Neural progenitor cell (in vitro differentiated cells): Measurements from ENCODE around the gene IFT81. TPM values are rescaled to one million over a fixed set of nuclear protein-coding genes. Genes with fewer than 3 reads are reported as not detected.
A peak's percentile ranks its signal among the peaks of the same experiment; 100 is the strongest.

Experiments
- DNase-seq: peaks from one replicate; pipeline ENCODE4 v3.0.0-alpha.2; 2016; ENCODE audit warnings: low spot score
- H2AFZ ChIP-seq: fragments of 200-600 bp; sonication (generic); replicated peaks from 2 replicates; pipeline ENCODE4 v1.6.1; 2016; ENCODE audit warnings: antibody characterized with exemption
- H3F3A ChIP-seq: fragments of 200-600 bp; sonication (generic); 2 replicates; pipeline ENCODE4 v1.6.1; 2016; ENCODE audit warnings: antibody characterized with exemption, low read depth
- H3K27ac ChIP-seq: fragments of 200-600 bp; sonication (generic); 2 replicates; pipeline ENCODE4 v1.5.1; 2016; ENCODE audit warnings: mild to moderate bottlenecking
- H3K27me3 ChIP-seq: fragments of 200-600 bp; sonication (generic); 2 replicates; pipeline ENCODE4 v1.6.1; 2016; ENCODE audit warnings: mild to moderate bottlenecking, moderate library complexity
- H3K36me3 ChIP-seq: fragments of 200-600 bp; sonication (generic); 2 replicates; pipeline ENCODE4 v1.5.1; 2016
- H3K4me1 ChIP-seq: fragments of 200-600 bp; sonication (generic); 2 replicates; pipeline ENCODE4 v1.6.1; 2016; ENCODE audit warnings: mixed run types
- H3K4me2 ChIP-seq: fragments of 200-600 bp; sonication (generic); 2 replicates; pipeline ENCODE4 v1.6.1; 2016
- H3K4me3 ChIP-seq: fragments of 200-600 bp; sonication (generic); 2 replicates; pipeline ENCODE4 v1.5.1; 2016
- H3K79me2 ChIP-seq: fragments of 200-600 bp; sonication (generic); 2 replicates; pipeline ENCODE4 v1.6.1; 2016; ENCODE audit warnings: low read depth
- H3K9ac ChIP-seq: fragments of 200-600 bp; sonication (generic); 2 replicates; pipeline ENCODE4 v1.6.1; 2016
- H3K9me3 ChIP-seq: fragments of 200-600 bp; sonication (generic); 2 replicates; pipeline ENCODE4 v1.5.1; 2016; ENCODE audit warnings: low read depth
- H4K20me1 ChIP-seq: fragments of 200-600 bp; sonication (generic); 2 replicates; pipeline ENCODE4 v1.6.1; 2016; ENCODE audit warnings: low read depth
- H3K27ac Mint-ChIP-seq: 3 replicates; pipeline ENCODE4 v1.8.0; 2021; ENCODE audit warnings: mixed read lengths
- H3K27me3 Mint-ChIP-seq: 2 replicates; pipeline ENCODE4 v1.8.0; 2022; ENCODE audit warnings: low read depth, mild to moderate bottlenecking, inconsistent platforms, moderate library complexity, mixed read lengths; ENCODE audit not compliant: insufficient read depth
- H3K36me3 Mint-ChIP-seq: 3 replicates; pipeline ENCODE4 v1.8.0; 2021; ENCODE audit warnings: mixed read lengths
- H3K4me1 Mint-ChIP-seq: 3 replicates; pipeline ENCODE4 v1.8.0; 2021; ENCODE audit warnings: mixed read lengths
- H3K4me3 Mint-ChIP-seq: 3 replicates; pipeline ENCODE4 v1.8.0; 2021; ENCODE audit warnings: mild to moderate bottlenecking, moderate library complexity, mixed read lengths
- H3K9me3 Mint-ChIP-seq: 3 replicates; pipeline ENCODE4 v1.8.0; 2020; ENCODE audit warnings: mixed read lengths
- CTCF ChIP-seq: fragments of 200-600 bp; sonication (generic); IDR thresholded peaks from 2 replicates; pipeline ENCODE4 v1.5.1; 2017; ENCODE audit warnings: antibody characterized with exemption, mild to moderate bottlenecking
- EZH2 ChIP-seq: fragments of 200-600 bp; sonication (generic); IDR thresholded peaks from 2 replicates; pipeline ENCODE4 v1.6.1; 2017; ENCODE audit warnings: antibody characterized with exemption, mild to moderate bottlenecking, moderate library complexity
- EZH2phosphoT487 ChIP-seq: fragments of 200-600 bp; sonication (generic); IDR thresholded peaks from 2 replicates; pipeline ENCODE4 v1.6.1; 2017; ENCODE audit warnings: antibody characterized with exemption
- total RNA-seq: library from RNA; depleted of rRNA; stranded (reverse); fragments of >200 nt; gene quantifications from 2 replicates; pipeline ENCODE4 v1.2.3, GENCODE V29; 2015; ENCODE audit warnings: low replicate concordance

The IFT81 gene
- total RNA-seq, 1 donor from 2014 or later: 73.8 TPM

DNA sequence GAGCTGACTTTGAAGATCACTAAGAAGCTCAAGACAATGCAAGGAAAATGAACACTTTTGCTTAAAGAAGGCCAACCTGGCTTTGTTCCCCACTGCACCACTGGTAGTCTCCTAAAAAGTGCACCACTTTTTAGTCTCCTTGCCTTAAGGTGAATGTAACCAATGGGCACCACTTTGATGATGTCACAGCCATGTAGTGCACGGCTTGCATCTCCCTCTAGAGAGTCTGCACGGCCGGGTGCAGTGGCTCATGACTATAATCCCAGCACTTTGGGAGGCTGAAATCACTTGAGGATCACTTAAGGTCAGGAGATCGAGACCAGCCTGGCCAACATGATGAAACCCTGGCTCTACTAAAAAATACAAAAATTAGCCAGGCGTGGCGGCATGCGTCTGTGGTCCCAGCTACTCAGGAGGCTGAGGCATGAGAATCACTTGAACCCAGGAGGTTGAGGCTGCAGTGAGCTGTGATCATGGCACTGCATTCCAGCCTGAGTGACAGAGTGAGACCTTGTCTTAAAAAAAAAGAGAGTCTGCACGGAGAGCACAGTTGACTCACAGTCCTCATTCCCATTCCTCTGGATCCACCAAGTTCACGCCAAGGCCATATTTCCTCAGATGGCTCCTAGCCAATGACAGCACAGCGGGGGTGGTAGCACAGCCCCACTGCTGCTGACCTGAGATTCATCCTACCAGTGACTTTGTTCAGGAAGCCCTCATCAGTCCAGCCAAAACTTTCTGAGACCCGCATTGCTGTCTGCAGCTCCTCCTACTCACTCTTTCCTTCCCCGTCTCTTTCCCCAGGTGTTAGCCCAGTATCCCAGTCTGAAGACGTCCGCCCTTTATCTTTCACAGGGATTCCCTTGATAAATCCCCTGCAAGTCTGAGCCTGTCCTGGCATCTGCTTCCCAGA, 16.5 kb upstream of the IFT81 start:
- no peak overlapping the region for H3K9ac ChIP-seq
- H3K9me3 Mint-ChIP-seq: no peaks in the 10 kb centered on the region
- DNase-seq: no peak
- H2AFZ ChIP-seq: no peak overlapping the region
- no peak overlapping the region for H3K4me2 ChIP-seq
- H3K36me3 Mint-ChIP-seq: no peaks in the 10 kb centered on the region
- no peaks in the 10 kb centered on the region for H3K27me3 ChIP-seq
- H3K79me2 ChIP-seq: no peaks in the 10 kb centered on the region
- no peaks in the 10 kb centered on the region for H3K36me3 ChIP-seq
- H3K9me3 ChIP-seq: no peaks in the 10 kb centered on the region
- H3K27ac ChIP-seq: no peak overlapping the region
- no peaks in the 10 kb centered on the region for H4K20me1 ChIP-seq
- H3K4me1 ChIP-seq: peaks cover 8% of the 10 kb centered on the region
- no peak overlapping the region for H3K4me3 ChIP-seq
- H3K4me3 Mint-ChIP-seq: no peak overlapping the region
- H3K27me3 Mint-ChIP-seq: peaks cover 7% of the 10 kb centered on the region
- no peaks in the 10 kb centered on the region for H3F3A ChIP-seq
- H3K27ac Mint-ChIP-seq: peak overlapping the region; percentile 50
- H3K4me1 Mint-ChIP-seq: peaks cover 29% of the 10 kb centered on the region
- TF ChIP-seq EZH2phosphoT487: no peak
- no peak for TF ChIP-seq CTCF
- TF ChIP-seq EZH2: no peak

DNA sequence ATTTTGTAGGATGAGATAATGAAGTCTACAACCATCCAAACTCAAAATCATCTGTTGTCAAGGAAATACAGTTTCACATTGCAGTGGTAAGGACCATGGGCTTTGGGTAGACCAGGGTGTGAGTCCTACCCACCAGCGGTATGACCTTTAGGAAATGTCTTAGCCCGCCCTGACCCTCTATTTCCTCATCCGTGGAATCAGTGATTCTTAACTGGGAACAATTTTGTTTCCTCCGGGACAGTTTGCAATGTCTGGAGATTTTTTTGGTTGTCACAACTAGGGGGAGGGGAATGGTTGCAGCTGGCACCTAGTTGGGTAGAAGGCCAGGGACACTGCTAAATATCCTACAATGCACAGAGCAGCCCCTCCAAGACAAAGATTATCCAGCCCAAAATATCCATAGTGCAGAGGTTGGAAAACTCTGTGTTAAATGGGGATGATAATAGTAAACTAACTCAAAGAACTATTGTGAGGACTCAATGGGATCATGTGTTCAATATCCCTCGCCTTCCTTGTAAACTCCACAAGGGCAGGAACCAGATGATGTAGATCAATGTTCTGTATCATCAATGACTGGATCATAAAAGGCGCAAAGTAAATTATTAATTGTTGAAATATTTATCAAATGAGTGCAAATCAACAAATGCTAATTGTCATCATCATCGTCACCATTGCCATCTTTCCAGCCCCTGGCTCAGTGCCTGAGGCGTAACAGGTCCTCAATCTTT, 15.7 kb upstream of the IFT81 start:
- H3K9me3 ChIP-seq: no peaks in the 10 kb centered on the region
- H2AFZ ChIP-seq: no peak overlapping the region
- Mint-ChIP-seq H3K36me3 (no peaks in the 10 kb centered on the region), H3K27ac (peak overlapping the region; percentile 94), H3K4me1 (peaks cover 29% of the 10 kb centered on the region), H3K27me3 (peaks cover 7% of the 10 kb centered on the region), H3K4me3 (no peak overlapping the region), H3K9me3 (no peaks in the 10 kb centered on the region)
- TF ChIP-seq CTCF: no peak
- H3K9ac ChIP-seq: no peak overlapping the region
- peaks cover 8% of the 10 kb centered on the region for H3K4me1 ChIP-seq
- H3K79me2 ChIP-seq: no peaks in the 10 kb centered on the region
- H3F3A ChIP-seq: no peaks in the 10 kb centered on the region
- H4K20me1 ChIP-seq: no peaks in the 10 kb centered on the region
- H3K36me3 ChIP-seq: no peaks in the 10 kb centered on the region
- DNase-seq: no peak
- H3K4me3 ChIP-seq: no peak overlapping the region
- no peak overlapping the region for H3K4me2 ChIP-seq
- H3K27me3 ChIP-seq: no peaks in the 10 kb centered on the region
- no peak overlapping the region for H3K27ac ChIP-seq

- Histone ChIP-seq H3F3A (no peaks in the 10 kb centered on the region), H3K4me2 (no peak overlapping the region), H3K9ac (no peak overlapping the region), H3K27ac (no peak overlapping the region), H3K27me3 (no peaks in the 10 kb centered on the region), H2AFZ (peak overlapping the region; percentile 82), H3K4me3 (no peak overlapping the region), H3K9me3 (no peaks in the 10 kb centered on the region), H3K4me1 (peaks cover 8% of the 10 kb centered on the region), H3K36me3 (no peaks in the 10 kb centered on the region), H4K20me1 (no peaks in the 10 kb centered on the region), H3K79me2 (no peaks in the 10 kb centered on the region)
- H3K27me3 Mint-ChIP-seq: peaks cover 13% of the 10 kb centered on the region
- peak overlapping the region; percentile 94 for H3K27ac Mint-ChIP-seq
- no peak for TF ChIP-seq CTCF
- TF ChIP-seq EZH2: no peak
- TF ChIP-seq EZH2phosphoT487: no peak
- peak; percentile 26 for DNase-seq
- H3K4me3 Mint-ChIP-seq: no peak overlapping the region
- H3K36me3 Mint-ChIP-seq: no peaks in the 10 kb centered on the region
- peaks cover 29% of the 10 kb centered on the region for H3K4me1 Mint-ChIP-seq
- H3K9me3 Mint-ChIP-seq: no peaks in the 10 kb centered on the region
These were observed 14.9 kb upstream of the IFT81 start for GRCh38 chr12:110109037-110109836.
